Measurements from ENCODE around the gene C14orf180. TPM values are rescaled to one million over a fixed set of nuclear protein-coding genes. Genes with fewer than 3 reads are reported as not detected.
A peak's percentile ranks its signal among the peaks of the same experiment; 100 is the strongest.
"Not testable (repeated sequence)": the region's sequence is repeated elsewhere in the genome, so short reads cannot be mapped to it uniquely, and the experiment has no call there.

The C14orf180 gene
- polyA plus RNA-seq, 10 donors = 3.9 to 8.7 (median 5.9) TPM

DNA sequence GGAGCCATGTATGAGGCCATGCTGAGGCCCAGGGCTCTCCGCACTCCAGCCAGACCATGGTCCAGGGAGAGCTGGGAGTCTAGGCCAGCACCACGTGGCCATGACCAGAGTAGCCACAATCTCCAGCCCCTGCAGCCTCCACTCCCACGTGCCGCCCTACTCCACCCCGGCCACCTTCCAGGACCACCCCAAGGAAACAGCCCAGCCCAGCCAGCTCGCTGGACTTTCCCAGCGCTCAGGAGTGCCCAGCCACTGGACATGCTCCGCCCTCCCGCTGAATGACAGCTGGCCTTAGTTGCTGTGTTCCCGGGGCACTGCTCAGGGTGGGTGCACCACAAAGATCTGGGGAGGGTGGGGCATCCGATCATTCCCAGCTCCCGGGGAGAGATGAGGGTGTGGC is 2.1 kb upstream of the C14orf180 start:
- DNase-seq = peak in 1 of 3 donors; percentile 42

DNA sequence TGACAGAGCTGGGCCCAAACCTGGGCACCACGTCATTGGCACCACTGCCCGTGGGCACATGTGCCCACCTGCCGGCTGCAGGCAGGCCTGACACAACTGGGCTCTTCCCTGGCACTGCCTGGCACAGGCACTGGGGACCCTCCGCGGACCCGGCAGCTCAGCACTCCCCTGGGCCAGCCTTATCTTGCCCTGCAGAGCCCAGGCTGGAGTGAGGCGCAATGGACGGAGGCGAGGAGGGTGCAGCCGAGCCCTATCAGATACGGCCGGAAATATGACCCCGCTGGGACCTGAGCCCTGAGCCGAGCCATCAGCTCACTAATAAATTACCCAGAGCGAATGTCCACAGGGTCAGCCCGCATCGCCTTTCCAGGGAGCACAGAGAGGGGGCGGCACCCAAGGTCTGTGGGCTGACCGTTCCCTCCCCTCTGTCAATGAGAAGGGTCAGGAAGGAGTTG is 1.7 kb upstream of the C14orf180 start:
- DNase-seq = no peak

DNA sequence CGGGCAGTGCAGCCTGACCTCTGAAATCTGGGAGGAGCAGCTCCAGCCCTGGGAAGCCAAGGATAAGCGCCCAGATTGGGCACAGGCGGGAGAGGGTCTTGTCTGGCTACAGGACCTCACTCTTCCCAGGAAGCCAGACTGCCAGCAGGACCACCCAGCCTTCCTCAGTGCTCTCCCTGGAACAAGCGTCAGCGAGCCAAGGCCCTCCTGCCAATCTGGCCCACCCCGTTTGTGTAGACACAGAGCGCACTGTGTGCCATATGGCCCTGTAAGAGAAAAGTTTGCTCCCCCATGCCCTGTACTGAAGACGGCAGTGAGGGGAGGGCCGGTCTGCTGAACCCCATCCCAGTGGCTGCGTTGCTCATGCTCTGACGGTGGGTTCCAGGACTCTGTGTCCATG is 1.2 kb upstream of the C14orf180 start:
- DNase-seq = no peak

DNA sequence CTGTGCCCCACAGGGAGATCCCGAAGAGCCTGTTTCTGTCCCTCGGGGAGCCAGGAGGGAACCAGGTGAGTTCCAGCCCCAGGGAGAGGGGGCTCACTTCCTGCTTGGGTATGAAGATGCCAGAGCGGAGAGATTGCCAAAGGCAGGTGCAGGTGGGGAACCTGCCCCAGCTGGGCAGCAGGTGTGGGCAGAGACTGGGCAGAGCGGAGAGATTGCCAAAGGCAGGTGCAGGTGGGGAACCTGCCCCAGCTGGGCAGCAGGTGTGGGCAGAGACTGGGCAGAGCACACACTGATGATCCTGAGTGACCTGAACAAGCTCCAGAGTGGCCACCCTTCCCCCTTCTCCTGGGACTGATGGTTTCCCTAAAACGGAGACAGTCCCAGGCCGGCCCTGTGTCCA is 375 bp downstream of the C14orf180 start:
- DNase-seq = not testable (repeated sequence)

DNA sequence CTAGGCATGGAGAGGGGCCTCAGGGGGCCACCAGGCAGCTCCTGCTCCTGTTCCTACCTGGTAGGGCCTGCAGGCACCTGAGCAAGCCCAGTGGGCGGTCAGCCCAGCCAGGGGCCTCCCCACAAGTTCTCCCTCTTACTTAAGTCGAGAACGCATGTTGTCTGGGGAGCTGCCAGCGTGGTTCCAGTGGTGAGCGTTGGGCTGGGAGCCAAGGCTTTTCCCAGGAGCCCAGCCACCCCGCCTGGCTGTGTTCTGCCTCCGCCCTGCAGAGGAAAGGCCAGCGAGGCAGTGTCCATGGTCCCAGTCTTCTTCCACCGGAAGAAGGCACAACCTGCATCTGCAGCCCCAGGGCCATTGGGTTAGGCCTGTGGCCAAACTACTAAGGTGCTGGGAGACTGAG is 1.4 kb downstream of the C14orf180 start:
- peak in 1 of 3 donors; percentile 36 for DNase-seq

DNA sequence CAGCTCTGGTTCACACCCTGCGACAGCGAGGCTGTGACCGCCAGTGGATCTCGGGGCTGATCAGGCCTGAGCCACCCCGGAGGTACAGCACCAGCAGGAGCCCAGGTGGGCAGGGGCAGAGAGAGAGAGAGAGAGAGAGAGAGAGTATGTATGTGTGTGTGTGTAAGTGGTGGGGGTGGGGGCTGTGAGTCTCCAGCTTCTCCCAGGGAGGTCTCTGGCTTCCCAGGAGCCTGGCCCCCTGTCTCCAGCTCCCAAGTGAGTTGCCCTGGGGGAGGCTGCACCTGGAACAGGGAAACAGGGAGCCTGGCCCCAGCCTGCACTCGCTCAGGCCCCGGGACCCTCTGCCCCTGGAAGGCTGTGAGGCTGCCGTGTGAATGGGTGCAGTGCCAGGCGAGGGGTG is 2.0 kb downstream of the C14orf180 start:
- no peak for DNase-seq

DNA sequence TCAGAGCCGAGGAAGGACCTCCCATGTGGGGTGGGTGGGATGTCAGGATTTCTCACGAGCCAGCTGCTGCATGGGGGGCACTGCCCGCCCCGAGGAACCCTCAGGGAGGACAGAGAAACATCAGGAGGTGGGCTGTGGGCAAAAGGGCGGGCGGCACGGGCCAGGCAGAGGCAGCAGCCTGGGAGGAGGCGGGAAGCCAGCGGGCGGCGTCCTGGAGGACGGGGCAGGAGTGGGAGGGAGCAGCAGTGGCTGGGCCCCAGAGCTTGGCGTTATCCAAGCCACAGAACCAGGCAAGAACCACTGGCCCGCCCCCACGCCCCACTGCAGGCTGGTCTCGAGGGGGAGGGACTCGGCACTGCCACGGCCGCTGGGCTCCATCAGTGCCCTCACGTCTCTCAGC is 2.4 kb downstream of the C14orf180 start:
- DNase-seq = no peak

DNA sequence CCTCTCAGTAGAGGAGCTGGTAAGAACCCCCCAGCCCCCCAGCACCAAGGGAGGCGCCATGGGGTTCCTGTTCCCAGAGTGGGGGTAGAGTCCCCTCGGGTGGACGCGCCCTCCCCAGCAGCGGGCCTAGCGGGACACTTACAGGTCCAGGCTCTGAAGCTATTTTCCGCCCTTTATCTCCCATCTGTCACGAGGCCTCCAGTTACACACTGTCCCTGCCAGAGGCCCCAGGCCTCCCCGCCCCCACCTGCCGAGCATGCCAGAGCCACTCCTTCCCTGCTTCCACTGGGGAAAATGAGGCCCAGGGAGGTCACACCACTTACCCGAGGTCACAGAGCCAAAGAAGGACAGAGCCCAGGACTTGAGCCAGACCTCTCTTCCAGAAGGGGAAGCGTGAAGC is 3.1 kb downstream of the C14orf180 start:
- peak; percentile 51 to 76 (median 61) for DNase-seq

DNA sequence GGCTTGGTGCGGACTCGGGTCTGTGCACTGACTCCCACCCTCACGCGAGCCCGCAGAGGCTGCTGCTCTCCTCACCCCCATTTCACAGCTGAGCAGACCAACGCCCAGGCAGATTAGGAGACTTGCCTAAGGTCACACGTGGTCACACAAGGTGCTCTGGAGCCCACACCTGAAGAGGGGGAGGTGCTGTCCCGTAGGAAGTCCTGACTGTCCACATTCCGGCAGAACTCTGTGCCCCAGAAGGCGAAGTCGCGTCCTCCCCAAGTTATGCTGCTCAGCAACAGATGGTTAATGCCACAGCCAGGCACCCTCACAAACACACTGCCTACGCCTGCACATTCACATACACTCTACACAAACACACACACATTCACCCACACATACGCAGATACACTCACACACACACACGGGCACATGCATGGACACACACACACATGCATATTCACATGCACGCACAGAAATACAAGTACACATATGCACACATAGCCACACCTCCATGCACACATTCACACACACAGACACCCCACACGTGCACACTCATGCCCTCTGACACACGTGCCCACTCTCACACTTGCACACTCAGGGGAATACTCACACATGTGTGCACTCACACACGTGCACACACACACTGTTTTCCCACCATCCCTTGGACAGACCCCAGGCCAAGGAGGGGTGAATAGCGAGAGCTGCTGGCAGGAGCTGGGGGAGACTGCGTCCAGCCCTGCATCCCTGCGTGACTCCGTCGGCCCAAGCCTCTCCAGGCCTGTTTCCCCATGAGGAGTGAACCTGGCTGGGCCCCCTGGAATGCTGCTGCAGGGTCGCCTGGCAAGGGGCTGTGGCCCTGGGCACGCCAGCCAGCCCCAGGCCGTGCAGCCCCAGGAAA is 4.1 kb downstream of the C14orf180 start:
- DNase-seq = peak in 1 of 3 donors; percentile 64

DNA sequence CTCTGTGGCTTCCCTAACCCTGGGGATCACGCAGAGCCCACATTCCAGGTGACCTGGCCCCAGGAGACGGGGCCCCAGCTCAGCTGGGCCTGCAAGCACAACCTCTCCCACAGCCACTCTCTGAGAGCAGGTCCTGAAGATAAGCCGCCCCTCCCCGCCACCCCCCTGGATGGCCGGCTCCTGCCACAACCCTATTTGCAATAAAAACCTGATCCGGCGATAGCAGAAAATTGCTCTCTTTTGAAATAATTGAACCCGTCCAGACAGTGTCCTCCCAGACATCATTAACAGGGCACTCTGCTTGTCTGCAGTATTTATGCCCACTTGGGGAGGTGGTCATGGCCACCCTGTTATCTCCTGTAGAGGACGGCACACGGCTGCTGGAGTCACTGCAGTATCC is 5.0 kb downstream of the C14orf180 start:
- DNase-seq = no peak

DNA sequence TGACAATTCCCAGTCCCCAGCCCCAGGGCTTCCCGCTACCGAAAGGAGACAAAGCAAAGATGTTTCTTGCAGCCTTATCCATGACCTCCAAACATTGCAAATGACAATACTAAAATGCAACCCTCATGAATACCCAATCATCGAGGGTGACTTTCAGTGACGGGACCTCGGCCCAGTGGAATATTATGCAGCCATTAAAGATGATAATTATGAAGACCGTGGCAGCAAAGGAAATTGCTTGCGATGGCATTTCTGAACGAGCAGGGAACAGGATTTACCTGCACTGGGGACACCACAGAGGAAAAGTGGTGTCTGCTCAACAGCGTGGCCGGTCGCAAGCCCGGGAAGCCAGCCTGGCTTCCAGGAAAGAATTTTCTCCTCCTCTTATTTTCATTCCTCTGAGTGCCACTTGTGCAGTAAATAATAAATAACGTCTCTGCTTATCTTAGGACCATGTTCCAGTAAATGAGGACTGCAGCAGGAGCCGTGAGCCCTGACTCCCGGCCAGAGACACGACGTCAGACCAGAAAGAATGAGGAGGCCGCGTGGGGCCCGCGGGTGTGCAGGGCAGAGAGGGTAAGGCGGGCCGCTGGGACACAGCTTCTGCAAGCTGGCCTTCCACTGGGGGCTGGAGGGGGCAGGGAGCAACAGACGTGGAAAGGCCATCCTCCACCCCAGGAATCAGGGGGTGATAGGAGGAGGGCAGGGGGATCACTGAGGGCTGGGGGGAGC is 6.6 kb downstream of the C14orf180 start:
- peak in 1 of 3 donors; percentile 54 for DNase-seq

DNA sequence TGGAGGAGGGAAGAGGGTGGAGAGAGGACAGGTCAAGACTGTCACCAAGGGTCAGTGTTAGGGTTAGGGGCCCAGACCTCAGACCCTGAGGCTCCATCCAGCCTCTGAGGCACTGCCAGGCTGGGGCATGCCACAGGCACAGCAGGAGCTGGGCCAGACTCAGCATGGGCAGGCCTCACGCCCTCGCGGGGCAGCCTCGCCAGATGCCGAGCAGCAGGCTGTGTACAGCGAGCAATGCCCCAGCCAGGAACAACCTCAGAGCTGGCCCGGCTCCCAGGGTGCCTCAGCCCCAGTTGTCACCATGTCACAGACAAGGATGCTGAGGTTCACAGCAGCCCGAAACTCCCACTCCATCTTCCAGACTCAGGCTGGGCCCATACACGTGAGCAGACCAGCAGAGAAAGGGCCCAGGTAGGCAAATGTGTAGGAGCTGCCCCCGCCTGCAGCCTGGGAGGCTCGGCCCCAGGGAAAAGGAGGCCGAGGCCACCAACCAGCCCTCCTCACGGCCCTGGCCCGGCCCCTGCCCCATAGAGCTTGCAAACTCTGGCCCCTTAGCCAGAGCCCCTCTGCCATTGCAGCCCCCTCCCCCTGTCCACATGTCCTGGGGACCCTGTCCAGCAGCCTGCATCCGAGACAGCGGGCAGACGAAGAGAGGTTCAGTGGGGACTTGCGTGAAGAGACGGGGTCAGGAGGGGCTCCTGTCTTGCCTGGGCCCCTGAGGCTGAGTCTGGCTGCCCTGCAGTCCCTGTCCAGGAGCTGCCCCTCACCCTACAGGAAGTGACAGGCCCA is 7.5 kb downstream of the C14orf180 start:
- DNase-seq = no peak

DNA sequence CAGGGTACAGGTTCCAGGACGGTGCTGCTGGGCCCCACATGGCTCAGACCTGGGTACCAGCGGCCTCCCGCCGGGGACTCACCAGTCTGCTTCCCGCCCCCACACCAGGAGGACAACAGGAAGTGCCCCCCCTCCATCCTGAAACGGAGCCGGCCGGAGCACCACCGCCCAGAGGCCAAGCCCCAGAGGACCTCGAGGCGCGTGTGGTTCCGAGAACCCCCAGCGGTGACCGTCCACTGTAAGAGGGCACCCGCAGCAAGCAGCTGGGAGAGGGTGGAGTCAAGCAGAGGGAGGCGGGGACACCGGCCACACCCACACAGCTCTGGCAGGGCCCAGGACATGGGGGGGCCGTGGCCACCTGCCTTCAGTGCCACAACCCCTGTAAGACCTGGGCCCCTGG is 8.1 kb downstream of the C14orf180 start:
- no peak for DNase-seq

DNA sequence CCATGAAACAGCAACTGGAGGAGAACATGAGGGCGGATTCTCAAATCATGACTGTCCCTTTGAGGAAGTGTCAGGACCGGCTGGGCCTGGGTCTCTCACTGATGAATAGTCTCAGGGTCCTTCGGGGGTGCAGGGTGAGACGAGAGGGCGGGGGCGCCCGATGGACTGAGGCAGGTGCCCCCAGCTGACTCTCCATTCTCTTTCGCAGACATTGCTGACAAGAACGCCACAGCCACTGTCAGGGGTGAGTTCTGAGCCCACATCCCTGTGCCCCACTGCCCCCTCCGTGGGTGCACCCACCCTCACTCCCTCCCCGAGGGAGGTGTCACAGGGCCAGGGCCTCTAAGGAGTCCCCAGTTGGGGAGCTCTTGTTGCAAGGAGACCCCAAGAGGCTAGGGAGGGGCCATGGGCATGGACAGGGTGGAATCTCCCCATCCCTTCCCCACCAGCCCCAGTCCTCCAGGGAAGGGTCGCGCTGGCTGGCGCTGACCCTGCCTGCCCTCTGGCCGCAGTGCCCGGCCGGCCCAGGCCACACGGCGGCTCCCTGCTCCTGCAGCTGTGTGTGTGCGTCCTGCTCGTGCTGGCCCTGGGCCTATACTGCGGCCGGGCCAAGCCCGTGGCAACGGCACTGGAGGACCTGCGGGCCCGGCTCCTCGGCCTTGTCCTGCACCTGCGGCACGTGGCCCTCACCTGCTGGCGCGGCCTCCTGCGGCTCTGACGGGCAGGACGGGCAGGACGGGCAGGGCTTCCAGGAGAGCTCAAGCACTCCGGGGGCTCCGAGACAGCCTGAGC is 8.7 kb downstream of the C14orf180 start:
- no peak for DNase-seq

DNA sequence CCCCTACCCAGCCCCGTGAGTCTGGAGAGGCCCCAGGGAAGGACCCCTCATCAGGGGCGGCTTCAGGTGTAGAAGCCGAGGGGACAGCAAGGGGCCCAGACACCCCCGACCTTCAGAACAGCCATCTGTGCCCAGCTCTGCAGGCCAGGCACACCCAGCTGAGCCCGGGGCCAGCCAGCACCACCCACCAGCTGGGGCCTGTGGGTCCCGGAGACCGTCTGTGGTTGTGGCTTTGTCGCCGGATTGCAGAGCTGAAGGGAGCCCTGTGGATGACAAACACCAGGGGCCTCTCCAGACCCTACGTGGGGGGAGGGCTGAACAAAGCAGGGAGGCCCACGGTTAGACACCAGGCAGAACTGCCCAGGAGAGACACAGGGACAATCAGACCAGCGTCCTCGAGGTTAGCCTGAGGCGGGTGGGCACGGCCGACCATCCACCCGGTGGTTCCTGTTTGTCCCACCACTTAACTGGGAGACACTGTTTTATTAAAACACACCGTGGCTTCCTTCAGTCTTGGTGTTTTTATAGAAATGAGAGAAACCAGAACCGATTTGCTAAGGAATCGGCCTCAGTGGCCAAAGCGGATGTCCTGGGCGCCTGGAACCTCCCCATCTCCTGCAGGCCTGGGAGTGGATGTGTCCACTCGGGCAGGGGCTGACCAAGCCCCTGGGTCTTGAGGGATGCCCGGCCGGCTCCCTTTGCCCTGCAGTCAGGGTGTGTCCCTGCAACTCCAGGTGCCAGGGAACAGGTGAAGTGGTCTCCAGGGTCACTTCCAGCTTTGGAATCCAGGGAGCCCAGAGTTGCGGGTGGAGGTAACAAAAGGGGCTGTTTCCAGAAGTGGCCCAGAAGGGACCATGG is 10.0 kb downstream of the C14orf180 start:
- DNase-seq = no peak

DNA sequence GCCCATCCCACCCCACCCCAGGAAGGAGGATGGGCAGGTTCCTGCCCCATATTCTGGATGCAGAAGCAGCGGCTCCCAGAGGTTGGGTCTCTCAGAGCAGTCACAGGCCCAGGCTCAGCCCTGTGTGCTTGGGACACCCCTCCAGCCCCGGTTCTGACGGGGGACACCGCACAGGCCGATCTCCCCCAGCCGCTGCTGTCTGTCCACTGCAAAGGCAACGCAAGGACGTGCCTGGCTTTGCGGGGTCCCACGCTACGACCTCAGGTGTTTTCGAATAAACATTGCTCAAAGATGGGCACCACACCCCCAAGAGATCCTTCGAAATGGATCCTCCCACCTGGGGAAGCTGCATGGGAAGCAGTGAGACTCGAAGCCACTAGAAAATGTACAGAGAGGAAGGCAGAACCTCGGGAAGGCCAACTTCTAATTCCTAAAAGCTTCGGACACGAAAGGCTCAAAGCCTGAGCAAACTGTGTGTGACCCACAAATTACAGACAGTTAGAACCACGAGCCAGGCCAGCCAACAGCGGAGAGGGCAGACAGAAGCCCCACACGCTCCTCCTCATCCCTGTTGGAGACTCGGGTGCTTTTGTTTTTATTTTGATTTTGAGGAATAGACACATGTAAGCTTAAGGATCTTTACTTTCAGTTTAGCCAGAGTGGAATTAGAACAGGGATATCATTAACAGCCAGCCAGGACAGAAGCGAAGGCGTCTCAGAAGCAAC is 10.8 kb downstream of the C14orf180 start:
- DNase-seq = no peak

DNA sequence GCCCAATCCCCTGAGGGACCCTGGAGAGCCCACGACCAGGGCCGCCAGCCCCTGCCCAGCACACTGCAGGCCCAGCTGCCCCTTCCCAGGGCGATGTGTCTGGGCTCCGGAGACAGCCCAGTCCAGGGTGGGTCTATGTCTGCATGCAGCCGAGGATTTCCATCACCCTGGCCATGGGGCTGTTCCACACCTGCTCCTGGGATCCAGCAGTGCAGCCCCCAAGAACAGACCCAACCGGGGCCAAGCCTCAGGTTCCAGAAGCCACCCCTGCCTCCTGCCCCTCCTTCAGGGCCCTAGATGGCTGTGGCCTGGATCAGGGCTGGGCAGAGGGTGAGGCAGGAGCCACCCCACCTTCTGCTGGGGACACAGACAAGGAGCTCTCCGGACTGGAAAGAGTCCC is 11.5 kb downstream of the C14orf180 start:
- no peak for DNase-seq

DNA sequence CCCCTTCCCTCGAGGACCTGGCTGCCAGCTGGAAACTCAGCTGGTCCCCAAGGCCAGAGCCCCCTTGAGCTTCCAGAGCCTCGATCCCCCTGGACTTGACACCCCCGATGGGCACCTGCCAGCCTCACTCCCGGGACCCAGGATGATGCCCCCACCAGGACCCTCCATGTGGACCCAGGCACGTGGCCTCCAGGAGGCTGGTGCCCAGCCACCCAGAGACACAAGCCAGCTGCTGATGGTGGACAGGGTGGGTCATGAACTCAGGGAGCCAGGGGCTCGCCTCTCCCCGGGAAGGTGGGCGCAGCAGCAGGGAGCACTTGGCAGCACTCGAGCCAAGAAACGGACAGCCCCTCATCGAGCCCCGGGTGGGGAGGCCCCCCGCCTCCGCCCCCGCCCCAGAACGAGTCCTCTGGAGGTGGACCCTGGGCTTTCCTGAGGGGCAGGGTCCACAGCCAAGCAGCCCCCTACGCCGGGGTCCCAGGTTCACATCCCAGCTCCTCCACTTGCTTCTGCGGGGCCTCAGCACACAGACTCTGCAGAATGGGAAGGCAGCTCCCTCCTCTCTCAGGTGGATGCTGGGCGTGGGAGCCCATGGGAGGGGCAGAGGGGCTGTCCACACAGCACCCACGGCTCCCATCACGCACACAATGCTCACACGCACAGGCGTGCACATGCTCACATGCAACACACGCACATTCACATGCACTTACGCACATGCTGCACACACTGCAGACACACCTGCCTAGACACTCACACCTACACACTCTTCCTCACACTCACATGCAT is 12.1 kb downstream of the C14orf180 start:
- DNase-seq = no peak

DNA sequence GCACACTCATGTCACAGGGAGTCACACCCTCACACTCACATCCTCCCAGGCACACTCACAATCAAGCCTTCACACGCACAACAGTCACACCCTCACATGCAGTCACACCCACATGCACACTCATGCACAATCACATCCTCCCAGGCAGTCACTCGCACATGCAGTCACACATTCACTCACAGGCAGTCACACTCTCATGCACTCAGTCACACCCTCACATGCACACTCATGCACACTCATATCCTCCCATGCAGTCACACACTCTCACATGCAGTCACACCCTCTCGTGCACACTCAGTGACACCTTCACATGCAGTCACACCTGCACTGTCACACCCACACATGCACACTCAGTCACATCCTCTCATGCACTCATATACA is 12.7 kb downstream of the C14orf180 start:
- no peak for DNase-seq
